K562 (cell line): ENCODE results near the gene USP1. TPM values are rescaled to one million over a fixed set of nuclear protein-coding genes. Genes with fewer than 3 reads are reported as not detected.

Experiments
- ATF1 ChIP-seq, 2 experiments: fragments of 450-650 bp in 1 of 2; IDR thresholded peaks; 2 replicates each; pipeline ENCODE4 v1.6.1; 2016; ENCODE audit warnings: missing compliant biosample characterization in 1 of 2, missing genetic modification characterization in 1 of 2
- ATF7 ChIP-seq: fragments of 450-650 bp; IDR thresholded peaks from 2 replicates; pipeline ENCODE4 v1.7.1; 2014; ENCODE audit warnings: mild to moderate bottlenecking, moderate library complexity
- CEBPB ChIP-seq: fragments of 450-650 bp; IDR thresholded peaks from 2 replicates; pipeline ENCODE4 v1.6.1; 2016; ENCODE audit warnings: missing genetic modification characterization, missing compliant biosample characterization
- ESRRB ChIP-seq: fragments of 250-450 bp; sonication (Bioruptor Pico); IDR thresholded peaks from 2 replicates; pipeline ENCODE4 v1.5.0; 2020; ENCODE audit warnings: mild to moderate bottlenecking, moderate library complexity, borderline replicate concordance
- ETV1 ChIP-seq: fragments of 450-650 bp; conservative IDR thresholded peaks from 2 replicates; pipeline ENCODE4 v1.6.1; 2016; ENCODE audit warnings: missing genetic modification characterization, control low read depth, low read depth, missing compliant biosample characterization
- GTF2A2 ChIP-seq: IDR thresholded peaks from 2 replicates; pipeline ENCODE4 v1.6.1; 2016; ENCODE audit warnings: mild to moderate bottlenecking, missing genetic modification characterization, missing compliant biosample characterization
- HDAC2 ChIP-seq: fragments of 450-650 bp; IDR thresholded peaks from 2 replicates; pipeline ENCODE4 v1.6.1; 2016; ENCODE audit warnings: mild to moderate bottlenecking
- HOMEZ ChIP-seq: fragments of 250-450 bp; sonication (Bioruptor Pico); IDR thresholded peaks from 2 replicates; pipeline ENCODE4 v1.4.0; 2020; ENCODE audit warnings: mild to moderate bottlenecking, moderate library complexity
- KDM4B ChIP-seq, 2 experiments: fragments of 450-650 bp in 1 of 2; sonication (generic) in 1 of 2; IDR thresholded peaks; 2 replicates each; pipeline ENCODE4 v1.6.1; 2016 to 2017; ENCODE audit warnings: borderline replicate concordance in 2 of 2, antibody characterized with exemption in 1 of 2, low read depth in 1 of 2, mild to moderate bottlenecking in 1 of 2
- RBFOX2 ChIP-seq: fragments of 200-400 bp; formaldehyde crosslinking; IDR thresholded peaks from 2 replicates; pipeline ENCODE4 v1.6.1; 2017; ENCODE audit warnings: low read depth, mild to moderate bottlenecking, low read length, moderate library complexity
- RBM15 ChIP-seq: fragments of 200-400 bp; formaldehyde crosslinking; IDR thresholded peaks from 2 replicates; pipeline ENCODE4 v1.6.1; 2018; ENCODE audit warnings: mild to moderate bottlenecking, low read length, moderate library complexity; ENCODE audit not compliant: insufficient read depth
- SMAD1 ChIP-seq: fragments of 150-350 bp; IDR thresholded peaks from 2 replicates; pipeline ENCODE4 v1.6.1; 2014; ENCODE audit warnings: low read length, low read depth; ENCODE audit not compliant: partially characterized antibody
- TGIF2 ChIP-seq: sonication (generic); formaldehyde crosslinking; IDR thresholded peaks from 2 replicates; pipeline ENCODE4 v1.8.1; 2022; ENCODE audit warnings: mild to moderate bottlenecking, missing genetic modification reagents, moderate library complexity
- THAP7 ChIP-seq: fragments of 250-450 bp; sonication (Bioruptor Pico); IDR thresholded peaks from 2 replicates; pipeline ENCODE4 v1.5.0; 2021
- ZBED1 ChIP-seq: IDR thresholded peaks from 2 replicates; pipeline ENCODE4 v1.6.1; 2014
- ZBTB5 ChIP-seq: fragments of 450-650 bp; IDR thresholded peaks from 2 replicates; pipeline ENCODE4 v1.6.1; 2017; ENCODE audit warnings: antibody characterized with exemption
- ZKSCAN8 ChIP-seq: fragments of 200-800 bp; sonication (Bioruptor generic); IDR thresholded peaks from 2 replicates; pipeline ENCODE4 v1.6.1; 2016; ENCODE audit warnings: missing genetic modification characterization, missing compliant biosample characterization
- ZNF121 ChIP-seq: sonication (generic); formaldehyde crosslinking; conservative IDR thresholded peaks from 2 replicates; pipeline ENCODE4 v1.8.0; 2022; ENCODE audit warnings: missing genetic modification reagents
- ZNF592 ChIP-seq: fragments of 450-650 bp; IDR thresholded peaks from 2 replicates; pipeline ENCODE4 v1.6.1; 2017; ENCODE audit warnings: antibody characterized with exemption, mild to moderate bottlenecking
- ZNF766 ChIP-seq: fragments of 200-800 bp; sonication (Bioruptor generic); conservative IDR thresholded peaks from 2 replicates; pipeline ENCODE4 v1.6.1; 2016; ENCODE audit warnings: missing genetic modification characterization, missing compliant biosample characterization
- polyA plus RNA-seq, 8 experiments: library from polyadenylated mRNA; depleted of rRNA in 4 of 8; stranded (reverse) in 5 of 8; unstranded in 3 of 8; fragments of >200 nt; fragmentation: Nextera tagmentation in 2 of 8; fragmentation: Illumina TruSeq in 1 of 8; extraction: Ambion mirVana in 2 of 8; extraction: Trizol in 1 of 8; gene quantifications; 2 replicates each; pipeline versions ENCODE4 v1.2.1 to v1.2.3, GENCODE V29; 2011 to 2014; ENCODE audit warnings: inconsistent platforms in 1 of 8, missing spikeins in 1 of 8
- total RNA-seq, 7 experiments: library from RNA; depleted of rRNA in 6 of 7; stranded (reverse); fragments of >200 nt in 6 of 7; fragmentation: Illumina TruSeq in 2 of 7; extraction: Trizol in 2 of 7; gene quantifications; 2 replicates each; pipeline versions ENCODE4 v1.2.1 to v1.2.3, GENCODE V29; 2011 to 2021; ENCODE audit warnings: low replicate concordance in 1 of 7

The USP1 gene
- total and polyA plus RNA-seq, 9 of the 15 experiments (the other 6 are each of a cell fraction or from before 2014, with no cell fraction given), result 27.3 to 87.9 (median 51.7) TPM

- TF ChIP-seq HOMEZ (CRISPR knock-in tag), result no peak
- no peak for TF ChIP-seq ATF1 (CRISPR knock-in tag; IDR thresholded peaks at IDR 0.05)
- TF ChIP-seq ATF1 (tag; IDR thresholded peaks at IDR 0.05), result peak; percentile 66
- TF ChIP-seq ZNF592, result no peak; the same call in 1 of the 2 replicates
- no peak for TF ChIP-seq ZNF121 (CRISPR knock-in tag)
- no peak for TF ChIP-seq CEBPB (tag)
- no peak for TF ChIP-seq THAP7
- TF ChIP-seq TGIF2 (CRISPR knock-in tag), result no peak
- peak; percentile 44 for TF ChIP-seq SMAD1
- TF ChIP-seq GTF2A2 (tag), result no peak
- peak in 1 of 2 experiments; percentile 29; a peak in 1 of 4 replicates for TF ChIP-seq KDM4B (IDR thresholded peaks at IDR 0.05; ENCODE audit: borderline replicate concordance in 2 of 2, low read depth in 1 of 2)
- peak; percentile 70; the same call in 1 of the 2 replicates for TF ChIP-seq ZNF766 (CRISPR knock-in tag)
- TF ChIP-seq ZBTB5, result no peak
- 0 out of 2 replicates have a peak, but pooled peaks have one; percentile 11 for TF ChIP-seq ZKSCAN8
- TF ChIP-seq RBM15, result no peak
- TF ChIP-seq ESRRB (CRISPR knock-in tag), result no peak
- TF ChIP-seq ATF7, result peak; percentile 49; the same call in 1 of the 2 replicates
- no peak; the same call in 1 of the 2 replicates for TF ChIP-seq ETV1 (tag)
- TF ChIP-seq HDAC2, result no peak; the same call in 1 of the 2 replicates
- TF ChIP-seq RBFOX2, result peak; percentile 90
- TF ChIP-seq ZBED1, result no peak
Observed at GRCh38 chr1:62436466-62437272, at the start of gene USP1 (continued).
